Measurements from ENCODE around the gene TMEM150B. TPM values are rescaled to one million over a fixed set of nuclear protein-coding genes. Genes with fewer than 3 reads are reported as not detected.

The TMEM150B gene
- total and polyA plus RNA-seq, 9 of the 15 experiments (the other 6 are each of a cell fraction or from before 2014, with no cell fraction given): 0.47 to 1.3 (median 0.74) TPM; not detected in 2

DNA sequence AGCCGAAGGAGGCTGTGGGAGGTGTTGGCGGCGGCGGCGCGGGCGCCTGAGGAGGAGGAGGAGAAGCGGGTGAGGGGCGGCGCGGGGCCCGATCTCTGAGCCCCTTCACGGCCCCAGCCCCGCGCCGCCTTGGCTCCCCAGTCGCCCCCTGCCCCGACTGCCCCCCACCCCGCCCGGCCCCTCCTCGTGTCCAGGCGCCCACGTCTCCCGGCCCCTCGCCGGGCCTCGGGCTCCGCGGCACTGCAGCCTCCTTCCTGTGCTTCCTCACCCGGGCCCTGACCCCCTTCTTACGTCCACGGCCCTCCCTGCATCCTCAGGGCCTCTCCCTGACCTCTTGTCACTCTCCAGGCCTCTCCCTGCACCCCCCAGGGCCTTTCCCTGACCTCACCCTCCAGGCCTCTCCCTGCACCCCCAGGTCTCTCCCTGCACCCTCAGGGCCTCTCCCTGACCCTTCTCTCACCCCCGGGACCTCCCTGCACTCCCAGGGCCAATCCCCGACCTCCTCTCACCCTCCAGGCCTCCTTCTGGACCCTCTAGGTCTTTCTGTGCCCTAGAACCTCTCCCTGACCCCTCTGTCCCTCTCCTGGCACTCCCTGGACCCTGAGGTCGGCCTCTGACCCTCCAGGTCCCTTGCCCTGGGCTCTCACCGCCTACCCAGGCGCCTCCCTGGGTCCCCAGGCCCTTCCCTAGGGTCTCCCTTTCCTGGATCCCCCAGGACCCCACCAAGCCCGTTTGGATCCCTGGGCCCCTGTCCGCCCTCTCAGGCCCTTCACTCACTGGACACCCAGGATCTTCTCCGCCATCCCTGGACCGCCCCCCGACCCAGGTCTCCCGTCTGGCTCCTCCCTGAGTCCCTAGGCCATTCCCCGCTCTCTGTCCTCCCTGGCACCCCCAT, 15.0 kb upstream of the TMEM150B start (continued):
- TF ChIP-seq, protein P1, sequence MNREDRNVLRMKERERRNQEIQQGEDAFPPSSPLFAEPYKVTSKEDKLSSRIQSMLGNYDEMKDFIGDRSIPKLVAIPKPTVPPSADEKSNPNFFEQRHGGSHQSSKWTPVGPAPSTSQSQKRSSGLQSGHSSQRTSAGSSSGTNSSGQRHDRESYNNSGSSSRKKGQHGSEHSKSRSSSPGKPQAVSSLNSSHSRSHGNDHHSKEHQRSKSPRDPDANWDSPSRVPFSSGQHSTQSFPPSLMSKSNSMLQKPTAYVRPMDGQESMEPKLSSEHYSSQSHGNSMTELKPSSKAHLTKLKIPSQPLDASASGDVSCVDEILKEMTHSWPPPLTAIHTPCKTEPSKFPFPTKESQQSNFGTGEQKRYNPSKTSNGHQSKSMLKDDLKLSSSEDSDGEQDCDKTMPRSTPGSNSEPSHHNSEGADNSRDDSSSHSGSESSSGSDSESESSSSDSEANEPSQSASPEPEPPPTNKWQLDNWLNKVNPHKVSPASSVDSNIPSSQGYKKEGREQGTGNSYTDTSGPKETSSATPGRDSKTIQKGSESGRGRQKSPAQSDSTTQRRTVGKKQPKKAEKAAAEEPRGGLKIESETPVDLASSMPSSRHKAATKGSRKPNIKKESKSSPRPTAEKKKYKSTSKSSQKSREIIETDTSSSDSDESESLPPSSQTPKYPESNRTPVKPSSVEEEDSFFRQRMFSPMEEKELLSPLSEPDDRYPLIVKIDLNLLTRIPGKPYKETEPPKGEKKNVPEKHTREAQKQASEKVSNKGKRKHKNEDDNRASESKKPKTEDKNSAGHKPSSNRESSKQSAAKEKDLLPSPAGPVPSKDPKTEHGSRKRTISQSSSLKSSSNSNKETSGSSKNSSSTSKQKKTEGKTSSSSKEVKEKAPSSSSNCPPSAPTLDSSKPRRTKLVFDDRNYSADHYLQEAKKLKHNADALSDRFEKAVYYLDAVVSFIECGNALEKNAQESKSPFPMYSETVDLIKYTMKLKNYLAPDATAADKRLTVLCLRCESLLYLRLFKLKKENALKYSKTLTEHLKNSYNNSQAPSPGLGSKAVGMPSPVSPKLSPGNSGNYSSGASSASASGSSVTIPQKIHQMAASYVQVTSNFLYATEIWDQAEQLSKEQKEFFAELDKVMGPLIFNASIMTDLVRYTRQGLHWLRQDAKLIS (CRISPR knock-in tag; IDR thresholded peaks at IDR 0.05): peak; percentile 53; the same call in 1 of the 2 replicates
- TF ChIP-seq, protein P2, sequence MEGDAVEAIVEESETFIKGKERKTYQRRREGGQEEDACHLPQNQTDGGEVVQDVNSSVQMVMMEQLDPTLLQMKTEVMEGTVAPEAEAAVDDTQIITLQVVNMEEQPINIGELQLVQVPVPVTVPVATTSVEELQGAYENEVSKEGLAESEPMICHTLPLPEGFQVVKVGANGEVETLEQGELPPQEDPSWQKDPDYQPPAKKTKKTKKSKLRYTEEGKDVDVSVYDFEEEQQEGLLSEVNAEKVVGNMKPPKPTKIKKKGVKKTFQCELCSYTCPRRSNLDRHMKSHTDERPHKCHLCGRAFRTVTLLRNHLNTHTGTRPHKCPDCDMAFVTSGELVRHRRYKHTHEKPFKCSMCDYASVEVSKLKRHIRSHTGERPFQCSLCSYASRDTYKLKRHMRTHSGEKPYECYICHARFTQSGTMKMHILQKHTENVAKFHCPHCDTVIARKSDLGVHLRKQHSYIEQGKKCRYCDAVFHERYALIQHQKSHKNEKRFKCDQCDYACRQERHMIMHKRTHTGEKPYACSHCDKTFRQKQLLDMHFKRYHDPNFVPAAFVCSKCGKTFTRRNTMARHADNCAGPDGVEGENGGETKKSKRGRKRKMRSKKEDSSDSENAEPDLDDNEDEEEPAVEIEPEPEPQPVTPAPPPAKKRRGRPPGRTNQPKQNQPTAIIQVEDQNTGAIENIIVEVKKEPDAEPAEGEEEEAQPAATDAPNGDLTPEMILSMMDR (IDR thresholded peaks at IDR 0.05 in 2 of 3, conservative IDR thresholded peaks at IDR 0.05 in 1 of 3; ENCODE audit: insufficient read depth in 2 of 3, low read depth in 1 of 3, low read length in 3 of 3): no peak
- peak; percentile 56 for TF ChIP-seq NR2C1 (IDR thresholded peaks at IDR 0.05)
- TF ChIP-seq NR2C1 (tag; IDR thresholded peaks at IDR 0.05): peak; percentile 39; the same call in 1 of the 2 replicates
- no peak for TF ChIP-seq ZBTB17 (CRISPR knock-in tag; IDR thresholded peaks at IDR 0.05)
- no peak for TF ChIP-seq FIP1L1 (IDR thresholded peaks at IDR 0.05; ENCODE audit: low read depth, low read length, poor library complexity, severe bottlenecking)
- TF ChIP-seq ZNF124 (CRISPR knock-in tag; IDR thresholded peaks at IDR 0.05): no peak
- TF ChIP-seq CBX8 (IDR thresholded peaks at IDR 0.05; ENCODE audit: borderline replicate concordance, extremely low read depth, low read depth, low read length, poor library complexity, severe bottlenecking): no peak
- no peak for TF ChIP-seq RBM17 (IDR thresholded peaks at IDR 0.05; ENCODE audit: borderline replicate concordance, low read depth, low read length)
- TF ChIP-seq JUN (IDR thresholded peaks at IDR 0.05; ENCODE audit: borderline replicate concordance, low read depth, low read length): no peak
- TF ChIP-seq JUN (CRISPR knock-in tag; IDR thresholded peaks at IDR 0.05; ENCODE audit: borderline replicate concordance): peak; percentile 51; the same call in 1 of the 2 replicates
- TF ChIP-seq, protein P3, sequence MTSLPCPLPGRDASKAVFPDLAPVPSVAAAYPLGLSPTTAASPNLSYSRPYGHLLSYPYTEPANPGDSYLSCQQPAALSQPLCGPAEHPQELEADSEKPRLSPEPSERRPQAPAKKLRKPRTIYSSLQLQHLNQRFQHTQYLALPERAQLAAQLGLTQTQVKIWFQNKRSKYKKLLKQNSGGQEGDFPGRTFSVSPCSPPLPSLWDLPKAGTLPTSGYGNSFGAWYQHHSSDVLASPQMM (CRISPR knock-in tag; IDR thresholded peaks at IDR 0.05): no peak
- no peak for TF ChIP-seq ZNF766 (CRISPR knock-in tag; conservative IDR thresholded peaks at IDR 0.05)
- TF ChIP-seq NR2C2 (CRISPR knock-in tag; IDR thresholded peaks at IDR 0.05): no peak
- peak; percentile 67 for TF ChIP-seq NR2C2 (tag; IDR thresholded peaks at IDR 0.05)
- TF ChIP-seq, protein P4, sequence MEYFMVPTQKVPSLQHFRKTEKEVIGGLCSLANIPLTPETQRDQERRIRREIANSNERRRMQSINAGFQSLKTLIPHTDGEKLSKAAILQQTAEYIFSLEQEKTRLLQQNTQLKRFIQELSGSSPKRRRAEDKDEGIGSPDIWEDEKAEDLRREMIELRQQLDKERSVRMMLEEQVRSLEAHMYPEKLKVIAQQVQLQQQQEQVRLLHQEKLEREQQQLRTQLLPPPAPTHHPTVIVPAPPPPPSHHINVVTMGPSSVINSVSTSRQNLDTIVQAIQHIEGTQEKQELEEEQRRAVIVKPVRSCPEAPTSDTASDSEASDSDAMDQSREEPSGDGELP (CRISPR knock-in tag; IDR thresholded peaks at IDR 0.05; ENCODE audit: borderline replicate concordance): 0 out of 2 replicates have a peak, but pooled peaks have one; percentile 9
- no peak for TF ChIP-seq HDAC1 (IDR thresholded peaks at IDR 0.05)
- TF ChIP-seq CHD1 (IDR thresholded peaks at IDR 0.05; ENCODE audit: low read length): peak; percentile 77
- TF ChIP-seq SMARCA4 (IDR thresholded peaks at IDR 0.05): no peak
- no peak for TF ChIP-seq ATF1 (CRISPR knock-in tag; IDR thresholded peaks at IDR 0.05)
- TF ChIP-seq ATF1 (tag; IDR thresholded peaks at IDR 0.05): no peak

Measured in K562 (cell line).